ENCODE data around the gene PGM2.

DNA sequence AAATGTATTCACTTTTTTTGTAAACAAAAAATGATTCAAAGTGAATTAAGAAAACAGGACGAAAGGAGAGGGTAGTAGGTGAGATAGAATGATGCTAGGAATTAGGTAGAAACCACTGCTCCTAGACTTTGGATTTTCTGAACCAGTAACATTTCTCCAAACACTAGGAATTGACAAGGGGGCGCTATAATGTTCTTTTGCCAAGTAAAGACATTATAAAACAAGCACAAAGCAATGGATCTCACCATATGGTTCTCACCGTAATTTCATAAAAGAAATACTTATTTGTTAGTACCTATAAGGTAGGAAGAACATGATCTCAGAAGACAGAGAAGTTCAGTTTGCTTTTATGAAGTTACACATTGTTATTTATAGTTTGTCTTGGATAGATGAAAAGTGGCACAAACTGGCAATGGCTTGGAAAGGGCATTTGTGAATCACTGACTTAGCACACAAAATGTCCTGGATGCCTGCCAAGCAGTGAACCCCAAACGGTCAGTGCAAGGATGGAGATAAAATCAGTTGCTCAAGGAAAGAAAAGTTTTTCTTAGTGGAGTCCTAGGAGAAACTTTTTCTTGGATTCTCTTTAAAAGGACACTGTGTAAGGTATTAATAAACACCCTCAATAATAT, 56.3 kb downstream of the PGM2 start:
- TF ChIP-seq CTCF (optimal IDR thresholded peaks at IDR 0.05 in 1 of 3, IDR thresholded peaks at IDR 0.05 in 1 of 3, conservative IDR thresholded peaks at IDR 0.05 in 1 of 3; ENCODE audit: extremely low read depth in 1 of 3, insufficient read depth in 2 of 3, low read length in 3 of 3), result no peak
- TF ChIP-seq EZH2 (IDR thresholded peaks at IDR 0.05; ENCODE audit: low read length), result no peak
